H1 (cell line): ENCODE data around the gene RHOT1. TPM values are rescaled to one million over a fixed set of nuclear protein-coding genes. Genes with fewer than 3 reads are reported as not detected.

Experiments
- CTBP2 ChIP-seq: IDR thresholded peaks from 2 replicates; pipeline ENCODE4 v1.7.0; 2011; ENCODE audit warnings: borderline replicate concordance, mild to moderate bottlenecking, moderate library complexity, mixed read lengths, low read length; ENCODE audit not compliant: insufficient read depth, insufficient read length
- MAFK ChIP-seq: IDR thresholded peaks from 2 replicates; pipeline ENCODE4 v1.6.1; 2012; ENCODE audit warnings: low read depth, mild to moderate bottlenecking, improper control_type of control experiment, low read length
- RXRA ChIP-seq: IDR thresholded peaks from 2 replicates; pipeline ENCODE4 v1.6.1; 2011; ENCODE audit warnings: low read depth, mild to moderate bottlenecking, low read length, moderate library complexity; ENCODE audit not compliant: insufficient read depth
- SP2 ChIP-seq: IDR thresholded peaks from 2 replicates; pipeline ENCODE4 v1.6.1; 2012; ENCODE audit warnings: mild to moderate bottlenecking, low read length, inconsistent platforms
- polyA plus RNA-seq, 7 experiments: library from polyadenylated mRNA; depleted of rRNA in 3 of 7; stranded (reverse) in 5 of 7; unstranded in 2 of 7; fragments of >200 nt in 5 of 7; fragments of 200-250 nt in 2 of 7; gene quantifications; 1 replicate in 5 of 7; 2 replicates in 1 of 7; 4 replicates in 1 of 7; pipeline versions ENCODE4 v1.2.1 to v1.2.3, GENCODE V29; 2011 to 2013; ENCODE audit warnings: missing spikeins in 2 of 7, mixed read lengths in 2 of 7
- total RNA-seq: library from RNA; stranded (reverse); fragmentation: NEBNext Ultra II Directional; extraction: Animal tissue kit (Norgen Biotek cat#: 25700); gene quantifications from 2 replicates; pipeline ENCODE4 v1.2.1, GENCODE V29; 2021

RHOT1 gene
- total and polyA plus RNA-seq, 2 of the 8 experiments (the other 6 are each of a cell fraction or from before 2014, with no cell fraction given) = 34.2 to 38.2 TPM

DNA sequence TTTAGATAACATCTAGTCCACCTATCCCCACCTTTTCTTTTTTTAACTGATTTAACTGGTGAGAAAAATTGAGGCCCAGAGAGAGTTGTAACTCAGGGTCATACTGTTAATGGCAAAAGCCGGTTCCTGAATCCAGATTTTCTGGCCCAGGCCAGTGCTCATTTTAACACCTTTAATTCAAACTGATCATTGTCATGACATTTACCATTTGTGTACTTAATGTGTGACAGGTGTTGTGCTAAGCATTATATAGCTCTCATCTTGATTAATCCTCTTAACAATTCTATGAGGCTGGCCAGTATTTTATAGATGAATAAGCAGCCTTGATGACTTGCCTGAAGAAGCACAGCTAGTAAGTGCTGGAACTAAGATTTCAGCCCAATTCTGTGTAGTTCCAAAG is 14.4 kb downstream of the RHOT1 start (continued):
- TF ChIP-seq SP2 (no peak), CTBP2 (no peak), RXRA (no peak), MAFK (no peak)
